ENCODE measurements around the gene CYS1. TPM values are rescaled to one million over a fixed set of nuclear protein-coding genes. Genes with fewer than 3 reads are reported as not detected.

CYS1 gene
- total RNA-seq, 1 donor from 2014 or later: 13.5 TPM

GRCh38 chr2:10076988-10077527 lies 3.2 kb downstream of the CYS1 start:
- Histone ChIP-seq H3K27ac (no peak overlapping the region), H3K9me3 (no peaks in the 10 kb centered on the region), H3K4me3 (no peak overlapping the region), H3K27me3 (no peaks in the 10 kb centered on the region), H3K4me1 (peaks cover 9% of the 10 kb centered on the region), H3K36me3 (no peaks in the 10 kb centered on the region)
- intact Hi-C loops (cut with DNase I): no loop called here
- DNase-seq (ENCODE audit: extremely low spot score in 2 of 2): no peak
- no peak for TF ChIP-seq POLR2AphosphoS5 (IDR thresholded peaks at IDR 0.05; ENCODE audit: insufficient read depth in 1 of 2, low read depth in 1 of 2)
- TF ChIP-seq CTCF (IDR thresholded peaks at IDR 0.05): no peak
- no peak for TF ChIP-seq POLR2A (IDR thresholded peaks at IDR 0.05)

- H3K4me1 ChIP-seq: peaks cover 9% of the 10 kb centered on the region
- H3K4me3 ChIP-seq: no peak overlapping the region
- DNase-seq (ENCODE audit: extremely low spot score in 2 of 2): no peak
- no peaks in the 10 kb centered on the region for H3K9me3 ChIP-seq
- H3K27me3 ChIP-seq: no peaks in the 10 kb centered on the region
- no peaks in the 10 kb centered on the region for H3K36me3 ChIP-seq
- intact Hi-C loops (cut with DNase I): no loop called here
- no peak overlapping the region for H3K27ac ChIP-seq
- no peak for TF ChIP-seq CTCF (IDR thresholded peaks at IDR 0.05)
Measured at GRCh38 chr2:10076511-10076910, 3.7 kb downstream of the CYS1 start.

- H3K4me3 ChIP-seq: no peak overlapping the region
- no peak overlapping the region for H3K27ac ChIP-seq
- H3K27me3 ChIP-seq: no peaks in the 10 kb centered on the region
- intact Hi-C loops (cut with DNase I): no loop called here
- no peak for TF ChIP-seq POLR2A (IDR thresholded peaks at IDR 0.05)
- no peak for TF ChIP-seq POLR2AphosphoS5 (IDR thresholded peaks at IDR 0.05; ENCODE audit: insufficient read depth in 1 of 2, low read depth in 1 of 2)
- no peak for TF ChIP-seq CTCF (IDR thresholded peaks at IDR 0.05)
- H3K36me3 ChIP-seq: no peaks in the 10 kb centered on the region
- H3K9me3 ChIP-seq: no peaks in the 10 kb centered on the region
- H3K4me1 ChIP-seq: peaks cover 5% of the 10 kb centered on the region
- no peak for DNase-seq (ENCODE audit: extremely low spot score in 2 of 2)
Measured at GRCh38 chr2:10075571-10076209, 4.5 kb downstream of the CYS1 start.

GRCh38 chr2:10075101-10075500 lies 5.1 kb downstream of the CYS1 start:
- TF ChIP-seq CTCF (IDR thresholded peaks at IDR 0.05) (no peak), POLR2AphosphoS5 (IDR thresholded peaks at IDR 0.05; ENCODE audit: insufficient read depth in 1 of 2, low read depth in 1 of 2) (no peak), POLR2A (IDR thresholded peaks at IDR 0.05) (no peak)
- no peak overlapping the region for H3K4me3 ChIP-seq
- intact Hi-C loops (cut with DNase I): no loop called here
- no peaks in the 10 kb centered on the region for H3K9me3 ChIP-seq
- no peak overlapping the region for H3K27ac ChIP-seq
- DNase-seq (ENCODE audit: extremely low spot score in 2 of 2): no peak
- H3K4me1 ChIP-seq: no peaks in the 10 kb centered on the region
- no peaks in the 10 kb centered on the region for H3K27me3 ChIP-seq
- H3K36me3 ChIP-seq: no peaks in the 10 kb centered on the region

- Histone ChIP-seq H3K27me3 (no peaks in the 10 kb centered on the region), H3K9me3 (no peaks in the 10 kb centered on the region), H3K4me1 (no peaks in the 10 kb centered on the region), H3K27ac (no peak overlapping the region), H3K36me3 (no peaks in the 10 kb centered on the region), H3K4me3 (no peak overlapping the region)
- intact Hi-C loops (cut with DNase I): loop anchor here (2.0 kb wide), 1 partner anchor 347 kb away; no protein-coding TSS in a partner anchor
- DNase-seq (ENCODE audit: extremely low spot score in 2 of 2): no peak
- TF ChIP-seq POLR2A (IDR thresholded peaks at IDR 0.05) (no peak), POLR2AphosphoS5 (IDR thresholded peaks at IDR 0.05; ENCODE audit: insufficient read depth in 1 of 2, low read depth in 1 of 2) (no peak)
Measured at GRCh38 chr2:10073706-10074105, 6.5 kb downstream of the CYS1 start.
